ENCODE measurements around the gene CUEDC2.

Gene CUEDC2

GRCh38 chr10:102409604-102410428 lies 22.6 kb downstream of the CUEDC2 start:
- DNase-seq (ENCODE audit: low spot score), result no peak

GRCh38 chr10:102408728-102409603 lies 23.4 kb downstream of the CUEDC2 start:
- DNase-seq (ENCODE audit: low spot score), result peak; percentile 63

- DNase-seq (ENCODE audit: low spot score), result no peak
These were observed 24.1 kb downstream of the CUEDC2 start for GRCh38 chr10:102408131-102408727.

- no peak for DNase-seq (ENCODE audit: low spot score)
These were observed 24.8 kb downstream of the CUEDC2 start for GRCh38 chr10:102407425-102408130.

GRCh38 chr10:102406815-102407214 lies 25.6 kb downstream of the CUEDC2 start:
- DNase-seq (ENCODE audit: low spot score), result no peak

GRCh38 chr10:102405632-102406031 lies 26.7 kb downstream of the CUEDC2 start:
- DNase-seq (ENCODE audit: low spot score), result no peak

GRCh38 chr10:102405108-102405571 lies 27.2 kb downstream of the CUEDC2 start:
- DNase-seq (ENCODE audit: low spot score), result no peak

- no peak for DNase-seq (ENCODE audit: low spot score)
These were observed 27.8 kb downstream of the CUEDC2 start for GRCh38 chr10:102404361-102405107.

- DNase-seq (ENCODE audit: low spot score), result no peak
These were observed 29.3 kb downstream of the CUEDC2 start for GRCh38 chr10:102403115-102403514.

GRCh38 chr10:102402512-102402896 lies 29.9 kb downstream of the CUEDC2 start:
- no peak for DNase-seq (ENCODE audit: low spot score)

GRCh38 chr10:102401735-102402511 lies 30.5 kb downstream of the CUEDC2 start:
- no peak for DNase-seq (ENCODE audit: low spot score)

GRCh38 chr10:102401342-102401654 lies 31.1 kb downstream of the CUEDC2 start:
- DNase-seq (ENCODE audit: low spot score), result no peak

- no peak for DNase-seq (ENCODE audit: low spot score)
These were observed 31.6 kb downstream of the CUEDC2 start for GRCh38 chr10:102400598-102401341.

- no peak for DNase-seq (ENCODE audit: low spot score)
These were observed 32.3 kb downstream of the CUEDC2 start for GRCh38 chr10:102400076-102400475.

- DNase-seq (ENCODE audit: low spot score), result peak; percentile 90
These were observed 33.0 kb downstream of the CUEDC2 start for GRCh38 chr10:102399217-102400021.

GRCh38 chr10:102398172-102399020 lies 34.0 kb downstream of the CUEDC2 start:
- DNase-seq (ENCODE audit: low spot score), result no peak

- no peak for DNase-seq (ENCODE audit: low spot score)
These were observed 34.9 kb downstream of the CUEDC2 start for GRCh38 chr10:102397222-102398171.

Measured in CD4-positive, alpha-beta T cell treated with Interleukin-2 at 100 ng/mL for 4 hours (primary cell).